Smooth muscle cell (in vitro differentiated cells): ENCODE measurements around the gene KSR2. TPM values are rescaled to one million over a fixed set of nuclear protein-coding genes. Genes with fewer than 3 reads are reported as not detected.

Experiments used
- DNase-seq: peaks from one replicate; lab custom pipeline; 2025; ENCODE audit not compliant: unreplicated experiment; lab: John Stamatoyannopoulos, UW
- H2AFZ ChIP-seq: fragments of 200-600 bp; sonication (generic); 2 replicates; pipeline ENCODE4 v1.6.0; 2016; ENCODE audit warnings: antibody characterized with exemption, low read depth, mild to moderate bottlenecking
- H3F3A ChIP-seq: fragments of 200-600 bp; sonication (generic); 2 replicates; pipeline ENCODE4 v1.6.0; 2017; ENCODE audit warnings: antibody characterized with exemption, low read depth
- H3K27ac ChIP-seq: fragments of 200-600 bp; sonication (generic); 2 replicates; pipeline ENCODE4 v1.5.1; 2016; ENCODE audit warnings: low read depth, mild to moderate bottlenecking
- H3K27me3 ChIP-seq: fragments of 200-600 bp; sonication (generic); 2 replicates; pipeline ENCODE4 v1.6.1; 2016; ENCODE audit warnings: low read depth, mild to moderate bottlenecking
- H3K36me3 ChIP-seq: fragments of 200-600 bp; sonication (generic); 2 replicates; pipeline ENCODE4 v1.5.1; 2016; ENCODE audit warnings: low read depth
- H3K4me1 ChIP-seq: fragments of 200-600 bp; sonication (generic); 2 replicates; pipeline ENCODE4 v1.5.1; 2016; ENCODE audit warnings: low read depth
- H3K4me2 ChIP-seq: fragments of 200-600 bp; sonication (generic); 2 replicates; pipeline ENCODE4 v1.6.0; 2016; ENCODE audit warnings: mild to moderate bottlenecking
- H3K4me3 ChIP-seq: fragments of 200-600 bp; sonication (generic); 2 replicates; pipeline ENCODE4 v1.5.1; 2016; ENCODE audit warnings: mild to moderate bottlenecking
- H3K79me2 ChIP-seq: fragments of 200-600 bp; sonication (generic); 2 replicates; pipeline ENCODE4 v1.6.0; 2016; ENCODE audit warnings: low read depth, mild to moderate bottlenecking
- H3K9ac ChIP-seq: fragments of 200-600 bp; sonication (generic); 2 replicates; pipeline ENCODE4 v1.6.0; 2016; ENCODE audit warnings: low read depth
- H3K9me3 ChIP-seq: fragments of 200-600 bp; sonication (generic); replicated peaks from 2 replicates; pipeline ENCODE4 v1.5.1; 2016; ENCODE audit warnings: low read depth
- H4K20me1 ChIP-seq: fragments of 200-600 bp; sonication (generic); 2 replicates; pipeline ENCODE4 v1.6.0; 2016; ENCODE audit warnings: low read depth
- whole genome bisulfite sequencing: methylation state at CpG from one replicate; pipeline ENCODE4 v1.1.7; 2016; ENCODE audit warnings: low lambda C conversion rate; 5-methylcytosine and 5-hydroxymethylcytosine counted together
- polyA plus RNA-seq: library from polyadenylated mRNA; unstranded; fragments of >200 nt; fragmentation: Nextera tagmentation; extraction: Ambion mirVana; gene quantifications from 2 replicates; pipeline ENCODE4 v1.2.1, GENCODE V29; 2016
- total RNA-seq: library from RNA; depleted of rRNA; stranded (reverse); fragments of >200 nt; gene quantifications from 2 replicates; pipeline ENCODE4 v1.2.3, GENCODE V29; 2014
- TF ChIP-seq, protein P1 (sequence below): fragments of 200-600 bp; sonication (generic); IDR thresholded peaks from 2 replicates; pipeline ENCODE4 v1.5.1; 2017; ENCODE audit warnings: borderline replicate concordance, mild to moderate bottlenecking, antibody characterized with exemption; ENCODE audit not compliant: insufficient read depth, poor library complexity, severe bottlenecking

The KSR2 gene
- total and polyA plus RNA-seq, 2 experiments from 2014 or later = 0.04 TPM; not detected in 1

DNA sequence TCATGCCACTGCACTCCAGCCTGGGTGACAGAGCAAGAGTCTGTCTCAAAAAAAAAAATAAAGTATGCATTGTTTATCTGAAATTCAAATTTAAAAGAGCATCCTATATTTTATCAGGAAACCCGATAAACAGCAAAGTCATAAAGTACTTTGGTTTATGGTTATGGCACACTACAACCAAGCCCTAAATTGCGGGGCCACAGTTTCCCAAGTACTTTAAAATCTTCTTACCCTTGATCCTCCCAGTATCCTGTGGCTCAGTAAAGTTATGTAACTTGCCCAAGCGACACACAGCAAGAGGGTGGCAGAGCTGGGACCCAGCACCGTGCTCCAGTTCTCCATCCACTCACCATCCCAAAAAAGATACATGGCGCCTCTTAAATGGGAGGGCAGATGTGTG lies 35.2 kb downstream of the KSR2 start:
- TF ChIP-seq, protein P1, sequence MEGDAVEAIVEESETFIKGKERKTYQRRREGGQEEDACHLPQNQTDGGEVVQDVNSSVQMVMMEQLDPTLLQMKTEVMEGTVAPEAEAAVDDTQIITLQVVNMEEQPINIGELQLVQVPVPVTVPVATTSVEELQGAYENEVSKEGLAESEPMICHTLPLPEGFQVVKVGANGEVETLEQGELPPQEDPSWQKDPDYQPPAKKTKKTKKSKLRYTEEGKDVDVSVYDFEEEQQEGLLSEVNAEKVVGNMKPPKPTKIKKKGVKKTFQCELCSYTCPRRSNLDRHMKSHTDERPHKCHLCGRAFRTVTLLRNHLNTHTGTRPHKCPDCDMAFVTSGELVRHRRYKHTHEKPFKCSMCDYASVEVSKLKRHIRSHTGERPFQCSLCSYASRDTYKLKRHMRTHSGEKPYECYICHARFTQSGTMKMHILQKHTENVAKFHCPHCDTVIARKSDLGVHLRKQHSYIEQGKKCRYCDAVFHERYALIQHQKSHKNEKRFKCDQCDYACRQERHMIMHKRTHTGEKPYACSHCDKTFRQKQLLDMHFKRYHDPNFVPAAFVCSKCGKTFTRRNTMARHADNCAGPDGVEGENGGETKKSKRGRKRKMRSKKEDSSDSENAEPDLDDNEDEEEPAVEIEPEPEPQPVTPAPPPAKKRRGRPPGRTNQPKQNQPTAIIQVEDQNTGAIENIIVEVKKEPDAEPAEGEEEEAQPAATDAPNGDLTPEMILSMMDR = no peak
- H3K4me1 ChIP-seq = no peaks in the 10 kb centered on the region
- no peak for DNase-seq
- no peaks in the 10 kb centered on the region for H3K9me3 ChIP-seq
- no peaks in the 10 kb centered on the region for H4K20me1 ChIP-seq
- WGBS = 87% methylated on average over 5 of the region's 5 CpGs
- no peaks in the 10 kb centered on the region for H3F3A ChIP-seq
- H3K4me2 ChIP-seq = no peak overlapping the region
- no peak overlapping the region for H3K4me3 ChIP-seq
- no peak overlapping the region for H3K9ac ChIP-seq
- no peak overlapping the region for H3K27ac ChIP-seq
- no peak overlapping the region for H2AFZ ChIP-seq
- H3K36me3 ChIP-seq = no peaks in the 10 kb centered on the region
- no peaks in the 10 kb centered on the region for H3K79me2 ChIP-seq
- H3K27me3 ChIP-seq = no peaks in the 10 kb centered on the region

DNA sequence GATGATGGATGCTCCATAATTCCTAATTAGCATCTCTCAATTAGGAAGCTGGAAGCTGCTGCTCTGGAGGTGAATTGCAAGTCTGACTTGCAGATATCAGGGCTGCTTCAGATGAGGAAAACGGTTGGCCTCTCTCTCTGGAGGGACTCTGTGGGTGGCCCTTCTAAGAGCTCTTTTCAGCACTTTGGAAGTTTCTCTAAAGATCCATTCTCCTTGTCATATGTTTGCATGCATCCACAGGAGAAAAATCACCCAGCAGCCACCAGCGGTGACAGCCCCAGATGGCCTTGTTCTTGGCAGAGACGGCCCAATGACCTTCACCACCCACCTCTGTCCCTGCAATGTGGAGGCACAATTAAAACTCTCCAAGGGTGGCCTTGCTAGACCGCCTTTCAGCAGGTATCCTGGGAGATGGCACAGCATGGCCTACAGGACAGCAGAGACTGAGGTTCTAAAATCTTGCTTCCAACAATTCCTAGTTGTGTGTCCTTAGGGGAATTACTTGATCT lies 42.3 kb downstream of the KSR2 start:
- Histone ChIP-seq H2AFZ (no peak overlapping the region), H3K4me1 (no peaks in the 10 kb centered on the region), H3K36me3 (no peaks in the 10 kb centered on the region), H3K4me2 (no peak overlapping the region), H3K4me3 (no peak overlapping the region), H3K27me3 (no peaks in the 10 kb centered on the region), H3K9me3 (no peaks in the 10 kb centered on the region), H3K79me2 (no peaks in the 10 kb centered on the region), H3K27ac (no peak overlapping the region), H3K9ac (no peak overlapping the region), H3F3A (no peaks in the 10 kb centered on the region), H4K20me1 (no peaks in the 10 kb centered on the region)
- TF ChIP-seq, protein P1 = no peak
- DNase-seq = no peak
- 87% methylated on average over 4 of the region's 4 CpGs for WGBS

DNA sequence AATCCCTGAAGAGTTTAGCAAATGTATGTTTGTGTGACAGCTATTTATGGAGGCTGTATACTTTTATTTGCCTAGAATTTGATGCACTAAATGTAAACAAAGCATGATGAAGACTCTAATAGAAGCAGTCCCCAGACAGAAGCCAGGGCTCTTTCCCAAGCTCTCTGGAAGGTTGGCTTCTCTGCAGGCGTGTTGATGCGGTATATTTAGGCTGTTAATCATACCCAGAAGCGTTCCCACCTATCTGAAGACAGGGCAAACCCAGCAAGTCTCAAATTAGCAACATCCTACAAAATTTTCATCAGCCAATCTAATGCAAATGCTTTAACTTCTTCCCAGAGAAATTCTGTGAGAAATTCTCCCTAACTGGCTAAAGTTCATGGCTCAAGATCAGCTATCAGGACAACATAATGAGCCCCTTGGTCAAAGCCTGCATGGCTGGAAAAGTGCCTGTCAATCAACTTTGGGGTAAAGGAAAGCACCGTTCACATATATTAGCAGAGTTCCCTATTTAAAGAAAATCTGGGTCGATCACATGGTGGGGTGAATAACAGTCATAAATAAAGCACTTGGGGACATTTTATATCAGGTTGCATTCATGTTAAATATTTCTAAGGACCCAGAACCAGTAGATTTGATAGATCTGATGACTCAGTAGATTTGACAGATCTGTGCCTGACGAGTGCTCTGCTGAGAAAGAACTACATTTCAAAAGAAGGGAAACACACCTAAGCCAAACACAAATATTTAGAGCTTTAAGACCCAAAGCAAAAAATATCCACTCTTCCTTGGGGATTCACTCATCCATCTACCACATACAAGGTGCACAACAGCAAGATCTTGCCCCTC lies 46.6 kb downstream of the KSR2 start:
- Histone ChIP-seq H2AFZ (no peak overlapping the region), H3F3A (no peaks in the 10 kb centered on the region), H3K4me3 (no peak overlapping the region), H4K20me1 (no peaks in the 10 kb centered on the region), H3K36me3 (no peaks in the 10 kb centered on the region), H3K27me3 (no peaks in the 10 kb centered on the region), H3K4me1 (no peaks in the 10 kb centered on the region), H3K27ac (no peak overlapping the region), H3K79me2 (no peaks in the 10 kb centered on the region), H3K9me3 (no peaks in the 10 kb centered on the region), H3K9ac (no peak overlapping the region), H3K4me2 (no peak overlapping the region)
- no peak for DNase-seq
- WGBS = 87% methylated on average over 6 of the region's 6 CpGs
- TF ChIP-seq, protein P1 = no peak
